Measurements from ENCODE around the gene SLC19A1.

DNA sequence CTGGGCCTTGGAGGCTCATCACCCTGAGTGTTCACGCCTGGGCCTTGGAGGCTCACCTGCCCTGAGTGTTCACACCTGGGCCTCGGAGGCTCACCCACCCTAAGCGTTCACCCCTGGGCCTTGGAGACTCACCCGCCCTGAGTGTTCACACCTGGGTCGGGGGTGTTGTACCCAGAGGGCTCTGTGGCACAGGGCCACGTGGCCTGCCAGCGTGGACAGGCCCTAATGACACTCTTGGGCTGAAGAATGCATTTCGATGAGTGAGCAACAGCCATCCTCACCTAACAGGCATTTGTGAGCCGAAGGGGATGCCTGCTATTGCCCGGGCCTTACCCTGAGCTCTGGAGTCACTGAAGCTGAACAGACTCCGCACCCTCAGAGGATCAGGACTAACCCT is 17.5 kb downstream of the SLC19A1 start:
- TF ChIP-seq, protein P1, sequence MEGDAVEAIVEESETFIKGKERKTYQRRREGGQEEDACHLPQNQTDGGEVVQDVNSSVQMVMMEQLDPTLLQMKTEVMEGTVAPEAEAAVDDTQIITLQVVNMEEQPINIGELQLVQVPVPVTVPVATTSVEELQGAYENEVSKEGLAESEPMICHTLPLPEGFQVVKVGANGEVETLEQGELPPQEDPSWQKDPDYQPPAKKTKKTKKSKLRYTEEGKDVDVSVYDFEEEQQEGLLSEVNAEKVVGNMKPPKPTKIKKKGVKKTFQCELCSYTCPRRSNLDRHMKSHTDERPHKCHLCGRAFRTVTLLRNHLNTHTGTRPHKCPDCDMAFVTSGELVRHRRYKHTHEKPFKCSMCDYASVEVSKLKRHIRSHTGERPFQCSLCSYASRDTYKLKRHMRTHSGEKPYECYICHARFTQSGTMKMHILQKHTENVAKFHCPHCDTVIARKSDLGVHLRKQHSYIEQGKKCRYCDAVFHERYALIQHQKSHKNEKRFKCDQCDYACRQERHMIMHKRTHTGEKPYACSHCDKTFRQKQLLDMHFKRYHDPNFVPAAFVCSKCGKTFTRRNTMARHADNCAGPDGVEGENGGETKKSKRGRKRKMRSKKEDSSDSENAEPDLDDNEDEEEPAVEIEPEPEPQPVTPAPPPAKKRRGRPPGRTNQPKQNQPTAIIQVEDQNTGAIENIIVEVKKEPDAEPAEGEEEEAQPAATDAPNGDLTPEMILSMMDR (IDR thresholded peaks at IDR 0.05; ENCODE audit: low read length): no peak
- no peak for TF ChIP-seq EZH2phosphoT487 (IDR thresholded peaks at IDR 0.05; ENCODE audit: low read length)
- no peak for TF ChIP-seq EZH2 (optimal IDR thresholded peaks at IDR 0.05; ENCODE audit: low read depth, low read length)

Measured in MM.1S (cell line).